Stimulated activated CD4-positive, alpha-beta T cell treated with anti-CD3 and anti-CD28 coated beads, Interleukin-4, amount 100 ng/mL, for 48 hours (primary cell): ENCODE data around the gene TMEM263.
"Not testable (repeated sequence)": the region's sequence is repeated elsewhere in the genome, so short reads cannot be mapped to it uniquely, and the experiment has no call there.

Experiments used
- DNase-seq, 2 donors: peaks; one replicate each; pipeline ENCODE4 v3.0.0-alpha.2; 2020; ENCODE audit warnings: low read depth in 2 of 2

The TMEM263 gene

DNA sequence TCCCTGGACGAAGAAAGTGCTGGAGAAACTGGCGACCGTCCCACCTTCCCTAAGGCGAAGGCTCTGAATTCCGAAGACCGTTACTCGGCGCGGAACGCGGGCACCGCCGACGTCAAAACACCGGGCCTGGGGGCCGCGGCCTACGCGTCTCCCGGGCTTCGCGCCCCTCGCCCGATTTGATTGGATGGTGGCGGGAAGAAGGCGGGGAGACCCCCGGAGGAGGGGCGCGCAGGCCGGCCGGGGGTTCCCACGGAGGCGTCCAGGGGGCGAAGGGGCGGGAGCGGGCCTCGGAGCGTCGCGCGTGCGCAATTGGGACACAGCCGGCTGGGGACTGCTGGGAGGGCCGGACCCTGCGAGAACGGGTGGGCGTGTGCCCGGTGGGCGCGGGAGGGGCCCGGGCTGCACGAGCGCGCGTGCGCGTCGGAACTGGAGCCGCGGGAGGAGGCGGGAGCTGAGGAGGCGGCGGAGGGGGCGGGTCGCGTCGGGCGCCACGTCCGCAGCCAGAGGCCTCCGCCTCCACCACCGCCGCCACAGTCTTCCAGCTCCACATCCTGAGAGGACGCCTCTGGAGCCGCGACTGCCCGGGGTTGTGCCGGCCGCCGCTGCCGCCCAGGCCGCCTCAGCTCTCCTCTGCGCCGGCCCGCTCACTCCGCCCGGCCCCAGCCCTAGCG, at the start of gene TMEM263:
Gene TMEM263, plus strand, starts transcription at position 531 of the 671 bp plus-strand sequence. CDS start 11,210 bp downstream, outside the sequence.
- peak; percentile 76 to 87 for DNase-seq

DNA sequence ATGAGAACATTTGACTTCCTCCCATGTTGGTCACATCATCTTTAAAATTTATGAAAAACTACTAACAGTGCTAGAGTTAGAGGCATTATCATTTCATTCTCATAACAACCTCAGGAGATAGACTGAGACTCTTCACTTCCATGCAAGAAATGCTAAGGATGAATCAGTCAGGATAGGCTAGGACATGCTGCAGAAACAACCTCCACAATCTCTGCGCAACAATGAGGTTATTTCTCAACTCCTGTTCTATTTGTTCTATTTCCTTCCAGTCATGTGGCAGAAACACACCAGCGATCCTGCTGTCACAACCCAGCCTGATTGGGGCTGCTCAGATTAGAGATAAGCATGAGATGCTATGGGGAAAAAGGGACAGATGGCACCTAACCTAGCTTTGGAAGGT, 49.0 kb upstream of the TMEM263 start:
- DNase-seq, result no peak

DNA sequence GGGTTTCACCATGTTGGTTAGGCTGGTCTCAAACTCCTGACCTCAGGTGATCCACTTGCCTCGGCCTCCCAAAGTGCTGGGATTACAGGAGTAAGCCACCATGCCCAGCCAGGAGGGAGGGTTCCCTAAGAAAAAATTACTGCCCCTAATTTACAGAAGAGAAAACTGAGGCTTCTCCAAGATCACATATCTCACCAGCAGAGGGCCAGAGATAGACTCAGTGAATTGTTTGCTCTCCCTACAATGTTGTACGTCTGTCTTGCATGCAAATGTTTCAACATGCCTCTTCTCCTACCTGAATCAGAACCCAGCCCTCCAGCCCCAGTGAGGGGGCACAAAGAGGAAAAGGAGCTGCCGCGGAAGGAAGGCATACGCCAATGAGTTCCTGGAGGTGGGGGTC, 48.3 kb upstream of the TMEM263 start:
- DNase-seq, result no peak

DNA sequence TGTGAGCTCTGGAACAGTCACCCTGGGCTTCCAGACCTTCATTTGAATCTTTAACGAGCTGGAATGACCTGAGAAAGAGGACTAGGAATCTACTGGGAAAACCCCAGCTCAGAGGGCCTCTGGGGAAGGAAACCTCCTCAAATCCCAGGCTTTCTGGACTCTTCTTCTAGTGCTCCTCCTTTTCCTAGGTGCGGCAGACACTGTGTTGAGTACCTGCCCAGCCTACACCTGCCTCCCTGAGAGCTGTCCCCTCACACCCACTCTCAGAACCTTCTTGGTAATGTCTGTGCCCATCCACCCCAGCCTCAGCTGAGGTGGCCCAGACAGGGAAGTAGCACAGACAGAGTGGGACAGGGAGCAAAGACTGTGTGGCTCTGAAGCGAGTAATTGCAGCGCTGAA, 47.9 kb upstream of the TMEM263 start:
- DNase-seq, result no peak

DNA sequence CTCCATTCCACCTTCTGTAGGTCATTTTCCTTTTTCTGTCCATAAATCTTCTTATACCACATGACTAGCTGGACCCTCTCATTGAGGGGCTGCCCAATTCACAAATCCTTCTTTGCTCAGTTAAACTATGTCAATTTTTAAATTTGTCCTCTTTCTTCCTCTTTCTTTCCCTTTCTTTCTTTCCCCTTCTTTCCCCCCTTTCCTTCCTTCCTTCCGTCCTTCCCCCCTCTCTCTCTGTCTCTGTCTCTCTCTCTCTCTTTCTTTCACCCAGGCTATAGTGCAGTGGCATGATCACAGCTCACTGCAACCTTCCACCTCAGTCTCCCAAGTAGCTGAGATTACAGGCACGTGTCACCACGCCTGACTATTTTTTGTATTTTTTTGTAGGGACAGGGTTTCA, 47.1 kb upstream of the TMEM263 start:
- DNase-seq, result no peak

DNA sequence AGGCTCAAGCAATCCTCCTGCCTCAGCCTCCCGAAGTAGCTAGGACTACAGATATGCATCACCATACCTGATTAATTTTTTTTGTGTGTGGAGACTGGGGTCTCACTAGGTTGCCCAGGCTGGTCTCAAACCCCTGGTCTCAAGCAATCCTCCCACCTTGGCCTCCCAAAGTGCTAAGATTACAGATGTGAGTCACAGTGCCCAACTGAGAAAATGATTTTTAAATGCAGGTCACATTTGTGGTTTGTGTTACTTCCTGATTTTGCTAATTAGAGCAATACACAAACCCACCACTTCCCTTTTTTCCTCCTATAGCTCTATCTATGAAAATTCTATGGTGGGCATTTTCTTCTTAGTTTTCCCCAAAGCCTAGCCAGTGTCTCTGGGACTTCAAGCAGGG, 45.5 kb upstream of the TMEM263 start:
- DNase-seq, result no peak

DNA sequence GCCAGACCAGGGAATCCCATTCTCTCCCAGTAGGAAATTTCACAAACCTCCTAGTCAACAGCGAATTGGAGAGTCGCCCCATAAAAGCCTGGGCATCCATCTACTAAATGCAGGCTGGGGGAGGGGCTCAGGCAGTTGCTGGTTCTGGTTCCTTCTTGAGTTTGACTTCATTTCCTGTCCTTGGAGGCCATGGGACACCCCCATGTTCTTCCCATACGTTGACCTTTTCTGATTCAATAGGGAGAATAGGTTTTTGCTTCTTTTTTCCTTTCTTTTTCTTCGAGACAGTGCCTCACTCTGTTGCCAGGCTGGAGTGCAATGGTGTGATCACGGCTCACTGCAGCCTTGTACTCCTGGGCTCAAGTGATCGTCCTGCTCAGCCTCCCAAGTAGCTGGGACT, 44.1 kb upstream of the TMEM263 start:
- DNase-seq, result no peak

DNA sequence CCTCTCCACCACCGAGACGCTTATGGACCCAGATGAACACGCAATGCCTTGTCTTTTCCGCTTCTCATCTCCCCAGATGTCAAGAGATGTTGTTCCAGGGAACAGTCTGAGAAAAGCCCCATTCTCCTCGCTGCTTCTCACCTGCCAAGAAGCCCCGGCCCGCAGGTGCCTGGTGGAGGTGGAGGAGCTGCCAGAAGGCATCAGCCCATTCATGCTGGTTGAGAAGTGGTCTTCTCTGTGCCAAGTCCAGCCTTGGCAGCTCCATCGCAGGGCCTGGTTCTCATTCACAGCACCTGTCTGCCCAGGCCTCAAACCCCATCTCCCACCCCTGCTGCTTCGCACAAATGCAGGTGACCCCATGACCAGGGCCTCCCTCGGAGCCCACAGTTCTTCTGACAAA, 42.3 kb upstream of the TMEM263 start:
- no peak for DNase-seq

DNA sequence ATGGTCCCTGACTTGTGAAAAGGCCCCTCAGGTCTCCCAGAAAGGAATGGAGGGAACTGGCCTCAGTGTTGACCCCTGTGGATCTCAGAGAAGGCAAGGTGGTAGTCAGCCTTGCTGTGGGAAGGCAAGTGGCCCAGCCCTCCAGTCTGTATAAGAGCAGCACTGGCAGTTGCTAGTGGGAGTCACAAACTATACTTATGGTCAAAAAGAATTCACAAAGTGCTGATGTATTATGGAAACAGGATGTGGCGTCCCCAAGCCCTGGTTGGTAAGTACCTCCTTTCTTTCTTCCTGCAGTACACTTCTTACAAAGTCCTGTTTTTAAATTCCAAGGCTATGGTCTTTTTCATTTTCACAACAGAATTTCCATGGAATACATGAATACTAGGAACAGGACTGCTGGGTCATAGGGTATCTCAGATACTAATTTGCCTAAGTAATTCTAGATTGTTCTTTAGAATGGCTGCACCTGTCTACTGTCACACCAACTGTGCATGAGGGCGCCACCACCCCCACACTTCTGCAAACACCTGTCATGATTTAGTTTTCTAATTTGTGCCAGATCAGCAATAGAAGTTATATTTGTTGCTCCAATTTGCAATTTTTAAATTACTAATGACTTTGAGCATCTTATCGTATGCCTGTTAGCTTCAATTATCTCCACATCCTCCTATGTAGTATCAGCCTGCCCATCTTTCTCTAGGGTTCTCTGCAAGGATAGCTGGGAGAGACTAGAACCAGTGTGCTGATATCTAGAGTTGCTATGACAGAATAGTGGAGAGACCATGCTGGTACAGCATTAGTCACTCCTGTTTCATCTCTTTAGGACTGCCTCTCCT, 40.7 kb upstream of the TMEM263 start:
- no peak for DNase-seq

DNA sequence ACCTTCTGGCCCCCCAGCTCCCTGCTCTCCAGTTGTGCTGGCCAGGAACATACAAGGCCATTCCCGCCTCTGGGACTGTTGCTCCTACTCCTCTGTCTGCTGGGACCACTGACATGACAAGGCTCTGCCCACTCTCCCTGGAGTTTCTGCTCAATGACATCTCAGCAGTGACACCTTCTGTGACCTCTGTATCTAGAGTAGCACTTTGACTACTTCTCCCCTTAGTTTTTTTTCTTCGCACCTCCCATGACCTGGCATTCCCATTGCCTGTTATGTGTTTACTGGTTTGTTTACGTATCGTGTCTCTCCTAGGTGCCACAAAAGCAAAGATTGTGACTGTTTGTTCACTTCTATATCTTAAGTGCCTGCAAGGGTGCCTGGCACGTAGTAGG, 40.1 kb upstream of the TMEM263 start:
- no peak for DNase-seq

DNA sequence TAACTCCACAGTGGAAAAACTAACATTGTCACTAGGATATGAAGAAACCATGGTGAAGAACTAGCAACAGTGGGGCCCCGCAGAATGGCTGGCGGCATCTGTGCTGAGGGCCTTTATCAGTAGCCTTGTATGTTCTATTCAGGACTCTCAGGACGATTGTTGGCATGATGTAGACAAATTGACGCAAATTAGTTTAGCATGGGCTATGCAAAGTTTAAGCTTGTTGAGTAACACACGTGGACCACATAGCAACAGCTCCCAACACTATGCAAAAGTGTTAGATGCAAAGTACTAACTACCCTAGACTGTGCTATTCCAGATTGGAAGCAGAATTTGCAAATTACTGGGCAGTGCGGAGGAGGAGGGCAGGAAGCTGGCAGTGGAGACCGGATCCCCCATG, 38.2 kb upstream of the TMEM263 start:
- no peak for DNase-seq

DNA sequence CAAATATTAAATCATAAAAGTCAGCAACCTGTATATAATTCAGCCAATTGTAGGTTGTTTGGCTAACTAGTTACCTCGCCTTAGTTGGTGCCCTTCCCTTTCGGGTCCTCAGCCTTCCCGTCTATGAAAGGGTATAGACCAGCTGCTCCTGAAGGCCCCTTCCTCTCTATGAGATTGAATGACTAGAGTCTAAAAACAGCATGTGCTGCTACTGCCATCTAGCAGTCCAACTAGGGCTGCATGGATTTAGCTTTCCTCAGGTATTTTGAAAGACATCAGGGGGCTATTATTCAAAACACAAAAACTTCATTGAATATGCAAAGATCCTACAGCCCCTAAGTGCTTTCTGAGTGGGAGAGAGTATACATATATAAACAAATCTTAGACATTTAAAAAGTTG, 37.0 kb upstream of the TMEM263 start:
- DNase-seq, result no peak

DNA sequence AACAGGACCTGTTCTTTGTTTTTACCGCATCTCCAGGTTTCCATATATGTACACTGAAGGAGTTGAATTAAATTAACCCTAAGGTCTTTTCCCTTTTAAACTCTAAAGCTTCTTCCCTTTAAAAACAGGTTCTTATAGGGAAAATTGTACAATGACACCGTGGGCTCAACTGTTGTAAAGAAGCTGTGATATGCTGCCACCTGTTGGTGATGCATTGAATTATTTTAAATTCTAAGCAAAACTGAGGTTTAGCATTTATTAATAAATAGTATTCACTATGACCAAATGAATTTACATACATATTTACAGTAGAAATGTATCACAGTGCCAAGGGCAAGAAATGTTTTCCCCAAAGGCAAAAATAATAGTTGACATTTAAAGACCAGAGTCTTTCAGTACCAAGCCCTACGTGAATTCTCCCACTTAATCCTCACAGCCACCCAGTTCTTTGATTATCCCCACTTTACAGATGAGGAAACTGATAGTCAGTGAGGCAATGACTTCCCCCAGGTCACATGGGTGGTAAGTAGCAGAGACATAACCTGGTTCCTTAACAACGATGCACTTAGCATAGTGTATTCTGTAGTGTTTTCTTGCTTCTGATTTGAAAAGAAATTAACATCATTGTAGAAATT, 35.7 kb upstream of the TMEM263 start:
- no peak for DNase-seq

DNA sequence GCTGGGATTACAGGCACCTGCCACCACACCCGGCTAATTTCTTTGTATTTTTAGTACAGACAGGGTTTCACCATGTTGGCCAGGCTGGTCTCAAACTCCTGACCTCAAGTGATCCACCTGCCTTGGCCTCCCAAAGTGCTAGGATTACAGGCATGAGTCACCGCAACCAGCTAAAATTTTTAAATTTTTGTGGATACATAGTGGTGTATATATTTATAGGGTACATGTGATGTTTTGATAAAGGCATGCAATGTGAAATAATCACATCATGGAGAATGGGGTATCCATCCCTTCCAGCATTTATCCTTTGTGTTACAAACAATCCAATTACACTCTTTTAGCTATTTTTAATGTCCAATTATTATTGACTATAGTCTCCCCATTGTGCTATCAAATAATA, 33.7 kb upstream of the TMEM263 start:
- not testable (repeated sequence) for DNase-seq

DNA sequence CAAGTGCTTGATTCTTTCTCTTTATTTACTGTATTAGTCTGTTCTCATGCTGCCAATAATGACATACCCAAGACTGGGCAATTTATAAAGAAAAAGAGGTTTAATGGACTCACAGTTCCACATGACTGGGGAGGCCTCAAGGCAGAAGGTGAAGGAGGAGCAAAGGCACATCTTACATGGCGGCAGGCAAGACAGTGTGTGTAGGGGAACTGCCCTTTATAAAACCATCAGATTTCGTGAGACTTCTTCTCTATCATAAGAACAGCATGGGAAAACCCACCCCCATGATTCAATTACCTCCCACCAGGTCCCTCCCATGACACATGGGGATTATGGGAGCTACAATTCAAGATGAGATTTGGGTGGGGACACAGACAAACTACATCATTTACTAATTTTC, 32.1 kb upstream of the TMEM263 start:
- not testable (repeated sequence) for DNase-seq

DNA sequence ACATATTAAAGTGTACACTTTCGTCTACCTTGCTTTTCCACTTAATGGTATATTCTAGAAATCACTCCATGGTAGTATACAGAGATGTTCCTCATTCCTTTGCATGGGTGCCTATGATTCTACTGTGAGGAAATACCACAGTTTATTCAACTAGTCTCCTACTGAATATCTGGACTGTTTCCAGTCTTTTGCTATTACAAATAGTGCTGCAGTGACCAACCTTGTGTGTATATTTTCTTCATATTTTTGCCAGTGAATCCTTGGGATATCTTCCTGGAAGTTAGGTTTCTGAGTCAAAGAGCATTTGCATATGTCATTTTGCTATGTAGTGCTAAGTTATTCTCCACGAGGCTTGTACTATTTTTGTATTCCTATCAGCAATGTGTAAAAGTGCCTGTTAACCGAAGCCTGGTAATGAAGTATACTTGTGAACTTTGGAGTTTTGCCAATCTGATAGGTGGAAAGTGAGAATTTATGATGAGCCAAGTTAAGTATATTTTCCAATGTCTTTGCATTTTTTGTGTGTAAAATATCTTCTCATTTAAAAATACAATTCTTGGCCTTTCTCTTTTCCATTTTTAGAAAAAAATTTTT, 31.3 kb upstream of the TMEM263 start:
- no peak for DNase-seq

DNA sequence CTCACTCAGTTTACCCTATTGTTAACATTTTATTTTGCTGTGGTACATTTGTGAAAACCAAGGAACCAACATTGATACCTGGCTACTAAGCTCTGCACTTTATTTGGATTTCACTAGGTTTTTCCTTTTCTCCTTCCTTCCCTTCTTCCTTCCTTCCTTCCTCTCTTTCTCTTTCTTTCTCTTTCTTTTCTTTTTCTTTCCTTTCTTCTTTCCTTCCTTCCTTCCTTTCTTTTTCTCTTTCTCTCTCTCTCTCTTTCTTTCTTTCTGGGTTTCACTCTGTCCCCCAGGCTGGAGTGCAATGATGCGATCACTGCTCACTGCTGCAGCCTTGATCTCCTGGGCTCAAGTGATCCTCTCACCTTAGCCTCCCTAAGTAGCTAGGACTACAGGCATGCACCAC, 29.1 kb upstream of the TMEM263 start:
- no peak for DNase-seq

DNA sequence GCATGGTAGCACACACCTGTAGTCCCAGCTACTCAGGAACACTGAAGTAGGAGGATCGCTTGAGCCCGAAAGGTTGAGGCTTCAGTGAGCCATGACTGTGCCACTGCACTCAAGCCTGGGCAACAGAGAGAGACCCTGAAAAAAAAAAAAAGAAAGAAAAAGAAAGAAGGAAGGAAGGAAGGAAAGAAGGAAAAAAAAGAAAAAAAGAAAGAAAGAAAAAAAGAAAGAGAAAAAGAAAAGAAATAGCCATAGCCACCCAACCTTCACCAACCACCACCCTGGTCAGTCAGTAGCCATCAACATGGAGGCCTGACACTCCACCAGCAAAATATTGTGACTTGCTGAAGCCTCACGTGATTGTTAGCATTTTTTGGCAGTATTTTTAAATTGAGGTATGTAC, 21.4 kb upstream of the TMEM263 start:
- DNase-seq, result no peak

DNA sequence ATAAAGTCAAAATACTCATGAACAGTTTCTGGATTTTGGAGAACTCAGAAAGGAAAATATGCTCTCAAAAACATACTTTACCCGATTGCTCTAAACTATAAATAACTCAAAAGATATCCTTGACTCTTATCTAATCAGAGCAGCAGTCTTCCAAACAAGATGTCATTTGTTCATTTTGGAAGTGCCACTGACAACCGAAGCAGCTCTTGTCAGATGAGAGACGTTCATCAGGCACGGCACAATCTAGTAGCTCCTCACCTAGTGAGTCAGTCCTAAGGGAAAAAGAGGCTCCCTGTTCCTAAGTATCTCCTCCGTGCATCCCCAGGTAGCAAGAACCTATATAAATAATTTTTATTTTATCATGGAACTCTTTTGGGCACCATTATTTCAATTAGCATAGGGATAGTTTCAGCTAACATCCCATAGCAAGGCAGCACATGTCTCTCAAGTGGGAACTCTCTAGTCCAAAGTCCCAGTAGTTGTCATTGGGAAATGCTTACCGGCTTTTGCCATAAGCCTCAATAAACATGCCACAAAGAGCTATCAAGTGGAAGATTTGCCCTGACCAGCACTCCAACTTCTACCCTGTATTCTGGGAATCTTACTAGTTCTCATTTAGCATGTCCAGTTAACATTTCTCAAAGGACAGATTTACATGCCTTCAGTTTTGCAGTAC, 14.1 kb upstream of the TMEM263 start:
- no peak for DNase-seq

DNA sequence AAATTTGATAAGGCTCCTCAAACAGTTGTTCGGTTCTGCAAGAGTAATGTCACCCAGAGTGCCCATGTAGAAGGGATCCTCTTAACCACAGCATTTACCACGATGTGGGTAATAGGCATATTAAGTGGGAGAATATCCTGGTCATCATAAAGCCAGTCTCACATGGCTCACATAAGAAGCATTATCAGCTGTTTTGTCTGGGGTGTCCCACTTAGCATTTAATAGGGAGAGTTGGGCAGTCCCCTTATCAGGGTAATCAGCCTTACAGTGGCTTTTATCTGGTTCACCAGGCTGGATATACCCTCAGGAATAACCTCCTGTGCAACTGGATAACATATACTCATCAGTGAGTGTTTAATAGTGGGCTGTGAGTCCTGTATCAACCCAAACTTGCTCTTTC, 12.9 kb upstream of the TMEM263 start:
- DNase-seq, result no peak

DNA sequence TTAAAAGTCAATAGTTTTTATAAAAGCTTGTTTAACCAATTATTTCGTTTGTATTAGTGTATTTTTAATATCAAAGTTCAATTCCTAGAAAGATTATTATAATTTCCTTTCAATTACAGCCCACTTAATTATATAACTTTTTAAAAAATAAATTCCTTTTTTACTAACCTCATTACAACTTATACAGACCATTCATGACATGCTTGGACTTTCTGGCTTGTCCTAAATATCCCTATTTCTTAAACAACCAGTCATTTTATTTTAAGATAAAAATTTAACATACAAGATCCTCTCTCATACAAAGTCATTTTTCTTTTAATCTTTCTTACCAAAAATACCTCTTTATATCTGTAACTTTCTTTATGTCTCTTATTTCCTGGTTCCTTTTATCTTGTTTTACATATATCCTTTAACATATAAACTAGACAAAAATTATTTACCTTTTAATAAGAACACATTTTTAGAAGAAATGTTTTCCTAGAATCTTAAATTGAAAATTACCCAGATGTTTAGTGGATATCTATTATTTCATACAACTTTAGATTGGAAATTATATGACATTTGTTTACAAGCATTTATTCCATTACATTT, 10.4 kb upstream of the TMEM263 start:
- DNase-seq, result no peak

DNA sequence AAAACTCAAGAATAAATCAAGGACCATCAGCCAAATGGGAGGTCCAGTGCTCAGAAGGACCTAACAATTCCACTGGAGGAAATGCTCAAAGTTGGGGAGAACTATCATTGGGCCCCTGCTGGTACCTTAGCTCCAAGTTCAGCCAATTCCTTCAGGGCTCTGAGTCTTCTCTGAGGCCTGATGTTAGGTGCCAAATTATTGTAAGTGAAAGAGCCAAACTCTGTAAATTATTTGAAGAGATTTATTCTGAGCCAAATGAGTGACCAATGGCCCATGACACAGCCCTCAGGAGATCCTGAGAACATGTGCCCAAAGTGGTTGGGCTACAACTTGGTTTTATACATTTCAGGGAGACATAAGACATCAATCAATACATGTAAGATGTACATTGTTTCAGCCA, 8.2 kb upstream of the TMEM263 start:
- DNase-seq, result no peak
